Stimulated activated CD4-positive, alpha-beta T cell treated with anti-CD3 and anti-CD28 coated beads, Interleukin-15, amount 100 ng/mL, for 1 hour (primary cell): ENCODE measurements around the gene ASB16.

Experiments
- DNase-seq, 2 donors: peaks; one replicate each; pipeline ENCODE4 v3.0.0-alpha.2; 2020; ENCODE audit warnings: low read depth in 1 of 2, low spot score in 1 of 2

Gene ASB16

DNA sequence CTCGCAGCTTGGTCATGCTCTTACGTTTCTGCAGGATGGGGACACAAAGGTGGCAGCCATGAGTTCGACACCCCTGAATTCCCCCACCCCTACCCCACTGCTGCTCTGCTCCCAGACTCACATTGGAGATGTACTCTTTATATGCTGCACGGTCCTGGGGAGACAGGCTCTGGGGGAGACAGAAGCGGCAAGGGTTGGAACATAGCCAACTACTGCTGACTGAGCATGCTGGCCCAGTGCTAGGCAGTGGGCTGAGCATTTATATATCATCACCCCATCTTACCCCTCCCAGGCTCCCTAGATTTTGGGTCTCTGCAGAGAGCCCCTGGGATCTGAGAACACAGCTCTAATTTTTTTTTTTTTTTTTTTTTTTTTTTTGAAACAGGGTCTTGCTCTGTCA, 37.2 kb downstream of the ASB16 start:
- DNase-seq: no peak

DNA sequence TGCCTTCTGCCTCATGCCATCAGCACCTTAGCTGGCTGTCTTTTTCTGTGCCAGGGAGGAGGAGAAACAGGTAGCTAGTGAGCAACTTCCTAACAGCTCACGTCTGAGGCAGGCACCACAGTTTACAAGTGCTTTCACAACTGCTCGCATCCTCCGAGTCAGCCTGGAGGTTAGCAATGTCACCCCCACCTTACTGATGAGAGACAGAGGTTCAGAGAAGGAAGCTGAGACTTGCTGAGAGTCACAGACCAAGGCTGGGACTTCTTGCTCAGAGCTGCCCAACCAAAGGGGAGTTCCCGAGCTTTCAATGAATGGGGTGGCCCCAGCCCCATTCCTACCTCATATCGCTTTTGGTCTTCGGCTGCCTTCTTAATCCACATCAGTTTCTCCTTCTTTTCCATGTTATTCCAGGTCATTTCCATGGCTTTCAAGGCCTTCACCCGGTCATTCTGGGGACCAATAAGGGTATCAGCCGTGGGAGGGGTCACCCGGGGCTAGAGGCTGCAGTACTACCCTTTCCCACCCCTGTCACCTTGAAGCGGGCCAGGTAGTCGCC, 39.4 kb downstream of the ASB16 start:
- no peak for DNase-seq

DNA sequence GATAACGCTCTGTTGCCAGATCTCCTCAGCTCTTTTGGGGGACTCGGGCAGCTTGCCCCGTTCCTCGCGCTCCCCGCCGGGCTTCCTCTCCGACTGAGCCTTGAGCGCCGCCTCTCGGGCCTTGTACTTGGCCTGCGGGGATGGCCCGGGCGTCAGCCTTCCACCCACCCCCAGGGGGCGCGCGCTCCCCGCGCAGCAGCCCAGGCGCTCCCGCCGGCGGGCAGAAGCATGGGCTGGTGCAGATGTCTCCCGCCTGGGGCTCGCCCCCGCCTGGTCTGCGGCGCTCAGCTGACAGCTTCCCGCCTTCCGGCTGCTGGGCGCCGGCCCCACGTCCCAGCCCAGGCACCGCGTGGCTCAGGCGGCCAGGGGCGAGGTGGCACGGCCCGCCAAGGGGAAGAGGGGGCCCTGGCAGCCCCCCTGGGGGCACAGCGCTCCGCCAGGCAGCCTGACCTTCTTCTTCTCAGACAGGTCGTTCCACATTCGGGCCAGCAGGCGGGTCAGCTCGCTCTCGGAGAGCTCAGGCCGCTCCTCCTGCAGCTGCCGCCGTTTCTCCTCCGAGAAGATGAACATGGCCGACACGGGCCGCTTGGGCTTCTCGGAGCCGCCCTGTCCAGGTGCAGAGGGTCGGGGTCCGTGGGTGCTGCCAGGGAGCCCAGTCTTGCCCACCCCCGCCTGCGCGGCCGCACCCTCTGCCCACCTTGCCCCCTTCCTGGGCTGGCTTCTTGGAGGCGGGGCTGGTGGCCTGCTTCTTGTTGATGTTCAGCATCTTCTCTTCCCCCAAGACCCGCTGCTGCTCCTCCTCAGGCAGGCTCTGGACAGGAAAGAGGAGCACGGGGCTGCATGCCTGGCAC, 40.1 kb downstream of the ASB16 start:
- DNase-seq: peak; percentile 85 to 87

DNA sequence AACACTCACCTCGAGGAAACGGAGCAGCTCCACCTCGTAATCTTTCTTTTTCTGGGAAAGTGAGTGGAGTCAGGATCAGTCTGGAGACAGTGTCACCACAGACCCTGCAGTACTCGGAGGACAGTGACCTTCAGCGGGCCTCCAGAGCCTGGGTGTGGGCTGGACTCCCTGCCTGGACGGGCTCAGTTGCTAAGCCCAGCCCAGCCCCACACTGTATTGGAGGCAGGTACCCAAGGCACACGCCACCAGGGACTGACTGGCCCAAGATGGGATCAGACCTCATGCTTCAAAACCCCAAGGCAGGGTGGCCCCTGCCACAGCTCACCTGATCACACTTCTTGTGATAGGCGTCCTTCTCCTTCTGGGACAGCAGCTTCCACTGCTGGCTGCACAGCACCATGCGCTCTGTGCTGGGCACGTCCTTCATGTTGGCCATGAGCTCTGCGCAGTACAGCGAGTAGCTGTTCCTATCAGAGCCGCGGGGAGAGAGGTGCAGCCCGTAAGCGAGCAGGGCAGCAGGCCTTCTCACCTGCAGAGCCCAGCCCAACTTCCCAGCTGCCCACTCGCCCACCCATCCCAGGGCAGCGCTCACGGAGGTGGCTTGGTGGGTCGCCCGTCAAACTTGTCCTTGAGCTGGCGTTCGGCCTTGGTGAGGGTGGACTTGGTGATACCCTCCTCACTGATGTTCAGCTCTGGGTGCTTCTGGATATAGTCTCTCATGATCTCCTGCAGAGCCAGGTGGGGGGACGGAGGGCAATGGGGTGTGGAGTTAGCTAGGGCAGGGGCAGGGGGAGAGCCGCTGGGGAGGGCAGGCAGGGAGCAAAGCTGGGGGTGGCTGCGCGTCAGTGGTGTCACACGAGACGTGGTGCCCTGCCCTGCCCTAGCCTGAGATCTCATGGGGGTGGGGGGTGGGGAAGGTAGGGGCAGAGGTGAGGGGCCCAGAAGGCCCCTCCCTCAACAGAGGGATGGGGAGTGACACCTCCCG, 41.1 kb downstream of the ASB16 start:
- no peak for DNase-seq

DNA sequence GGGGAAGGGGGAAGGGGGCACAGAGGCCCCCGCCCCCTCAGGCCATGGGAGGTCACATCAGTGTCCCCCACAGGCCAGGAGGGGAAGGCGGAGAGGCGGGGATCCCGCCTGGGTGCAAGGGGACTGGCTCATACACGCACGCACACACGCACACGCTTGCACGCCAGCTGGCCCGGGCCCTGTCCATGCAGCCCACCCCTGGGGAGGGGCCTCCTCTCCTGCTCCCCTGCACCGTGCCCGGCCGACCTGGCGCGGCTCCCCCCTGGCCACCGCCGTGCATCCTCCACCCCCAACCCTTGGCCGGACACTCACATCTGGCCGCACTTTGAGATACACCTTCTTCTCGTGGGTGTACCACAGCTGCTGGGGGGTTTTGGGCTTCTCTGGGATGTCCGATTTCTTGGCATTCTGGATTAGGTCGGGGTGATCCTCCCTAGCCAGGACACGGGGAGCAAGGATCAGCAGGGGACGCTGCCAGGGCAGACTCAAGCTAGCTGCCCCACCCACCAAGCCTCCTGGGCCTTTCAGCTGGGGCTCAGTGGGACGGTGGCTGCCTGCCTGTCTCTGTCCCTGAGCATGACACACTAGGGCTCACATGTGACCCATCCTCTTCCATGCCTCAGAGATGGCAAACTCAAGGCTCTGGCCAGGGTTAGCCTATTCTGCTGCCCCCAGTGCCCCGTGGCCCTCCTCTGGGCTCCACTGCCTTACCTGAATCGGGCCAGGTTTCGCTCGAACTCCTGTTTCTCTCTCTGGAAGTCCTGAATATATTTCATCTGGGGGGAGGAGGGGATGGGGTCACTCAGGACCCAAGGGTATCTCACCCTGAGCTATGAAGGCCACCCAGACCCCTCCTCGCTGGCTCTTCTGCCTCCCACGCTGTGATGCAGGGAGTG, 42.3 kb downstream of the ASB16 start:
- DNase-seq: no peak

DNA sequence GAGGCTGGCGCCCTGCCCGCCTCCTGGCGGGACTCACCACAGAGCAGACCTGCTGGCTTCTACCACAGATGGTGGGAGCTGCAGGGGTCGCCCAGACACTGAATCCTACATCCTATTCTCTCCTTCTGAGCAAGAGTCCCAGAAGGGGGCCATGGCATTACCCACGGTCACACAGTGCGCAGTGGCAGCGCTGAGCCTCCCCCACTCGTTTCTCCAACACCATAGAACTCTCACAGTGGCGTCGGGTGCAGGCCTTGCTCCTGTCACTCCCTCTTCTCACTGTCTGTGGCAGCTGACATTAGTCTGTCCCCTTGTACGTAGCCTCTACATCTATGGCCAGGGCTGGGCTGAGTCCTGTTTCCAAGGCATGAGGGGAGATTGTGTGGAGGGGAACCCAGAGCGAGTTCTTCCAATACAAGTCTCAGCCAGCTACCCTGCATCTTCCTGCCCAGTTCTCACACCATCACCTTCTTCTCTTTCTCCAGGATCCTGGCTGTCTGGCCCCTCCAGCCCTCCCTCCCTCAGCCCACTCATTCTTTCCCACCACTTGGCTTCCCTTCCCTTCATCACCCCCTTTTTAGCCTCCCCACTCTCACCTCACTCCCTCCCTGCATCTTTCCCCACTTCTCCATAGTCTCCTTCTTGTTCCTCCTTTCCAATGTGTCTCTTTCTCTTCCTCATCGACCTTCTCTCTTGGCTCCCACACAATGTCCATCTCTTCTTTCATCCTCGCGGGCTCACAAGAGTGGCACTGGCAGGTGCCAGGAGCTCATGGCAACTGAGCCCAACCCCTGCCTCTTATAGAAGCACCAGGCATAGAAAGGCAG, 43.1 kb downstream of the ASB16 start:
- DNase-seq: no peak

DNA sequence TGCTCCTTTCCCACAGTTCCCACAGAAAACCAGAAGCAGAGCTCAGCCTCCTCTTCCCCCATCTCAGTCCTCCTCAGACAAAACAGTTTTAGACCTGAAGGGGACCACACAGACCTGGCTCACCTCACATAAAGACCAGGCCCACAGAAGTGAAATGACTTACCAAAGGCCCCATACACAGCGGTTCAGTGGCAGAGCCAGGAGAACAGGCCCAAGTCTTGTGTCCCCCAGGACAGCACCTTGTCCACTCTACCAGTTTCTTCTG, 43.7 kb downstream of the ASB16 start:
- no peak for DNase-seq

DNA sequence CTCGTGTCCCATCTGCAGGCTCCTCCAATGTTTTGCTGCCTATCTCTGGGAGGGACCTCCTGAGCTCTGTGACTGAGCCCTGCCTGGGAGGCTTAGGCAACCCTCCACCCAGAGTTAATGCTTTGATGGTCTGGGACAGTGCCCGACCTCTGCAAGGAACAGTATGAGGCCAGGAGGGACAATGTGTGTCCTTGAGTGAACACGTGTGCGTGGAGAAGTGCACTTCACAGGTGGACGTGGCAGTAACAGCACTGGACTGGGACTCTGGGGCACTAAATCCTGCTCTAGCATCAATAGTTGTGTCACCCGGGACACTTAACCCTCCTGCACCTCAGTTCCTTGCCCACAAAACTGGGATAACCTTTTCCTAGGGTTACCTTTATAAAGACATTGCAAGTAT, 44.4 kb downstream of the ASB16 start:
- no peak for DNase-seq

DNA sequence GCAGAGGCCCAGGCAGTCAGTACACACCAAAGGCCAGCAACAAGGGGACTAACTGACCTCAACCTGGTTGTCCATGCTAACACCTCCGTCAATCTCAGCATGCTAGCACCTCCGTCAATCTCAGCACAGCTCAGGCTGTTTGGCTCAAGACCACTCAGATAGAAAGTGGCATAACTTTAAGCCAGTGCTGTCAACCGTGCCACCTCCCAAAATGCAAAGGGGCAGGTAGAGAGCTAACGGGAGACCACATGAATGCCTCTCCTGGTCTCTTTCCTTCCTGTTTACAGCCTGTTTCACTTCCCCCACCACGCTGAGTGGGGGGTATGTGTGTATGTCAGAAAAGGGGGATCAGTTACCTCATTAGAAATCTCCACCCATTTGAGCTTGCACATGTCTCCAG, 45.7 kb downstream of the ASB16 start:
- no peak for DNase-seq

DNA sequence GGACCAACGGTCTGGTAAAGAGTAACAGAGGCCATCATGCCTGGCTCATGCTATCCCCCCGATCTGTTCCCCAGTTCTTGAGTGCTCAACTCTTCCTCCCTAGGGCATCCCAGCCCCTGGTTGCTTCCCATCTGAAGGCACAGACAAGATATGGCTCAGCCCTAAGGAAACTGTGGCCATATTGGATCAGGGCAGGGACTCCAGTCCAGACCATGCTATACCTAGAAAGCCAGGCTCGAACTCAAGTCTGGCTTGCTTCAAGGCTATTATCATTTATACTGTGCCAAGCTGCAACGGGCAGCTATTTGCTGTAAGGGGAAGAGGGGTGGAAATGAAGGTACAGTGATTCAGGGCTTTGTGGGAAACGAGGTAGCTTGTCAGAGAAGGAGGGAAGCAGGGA, 46.2 kb downstream of the ASB16 start:
- DNase-seq: no peak

DNA sequence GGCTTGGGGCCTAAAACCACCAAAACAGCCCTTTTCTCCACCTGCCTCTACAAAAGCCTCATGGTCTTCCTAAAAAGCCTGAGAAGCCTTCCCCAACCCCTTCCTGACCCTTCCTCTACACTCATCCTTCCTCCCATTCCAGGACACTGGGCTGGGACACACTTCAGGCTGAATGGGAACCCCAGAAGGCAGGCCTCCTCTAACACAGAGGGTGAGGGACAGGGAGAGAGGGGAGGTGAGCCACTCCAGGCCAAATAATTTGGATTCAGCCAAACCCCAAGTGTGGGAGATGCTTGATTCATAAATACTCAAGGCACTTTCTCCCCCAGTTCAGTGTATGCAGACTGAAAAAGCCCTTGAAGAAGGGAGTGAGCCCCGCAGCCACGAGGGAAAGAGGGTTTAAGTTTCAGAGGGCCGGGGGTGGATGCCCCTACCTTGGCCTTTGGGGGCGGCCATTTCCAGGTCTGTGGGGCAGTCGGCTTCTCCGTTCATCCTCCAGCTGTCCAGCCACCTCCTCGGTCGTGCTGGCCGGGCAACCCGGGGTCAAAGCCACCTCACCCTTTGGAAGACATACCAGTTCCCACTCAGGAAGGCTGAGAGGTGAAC, 47.3 kb downstream of the ASB16 start:
- DNase-seq: no peak

DNA sequence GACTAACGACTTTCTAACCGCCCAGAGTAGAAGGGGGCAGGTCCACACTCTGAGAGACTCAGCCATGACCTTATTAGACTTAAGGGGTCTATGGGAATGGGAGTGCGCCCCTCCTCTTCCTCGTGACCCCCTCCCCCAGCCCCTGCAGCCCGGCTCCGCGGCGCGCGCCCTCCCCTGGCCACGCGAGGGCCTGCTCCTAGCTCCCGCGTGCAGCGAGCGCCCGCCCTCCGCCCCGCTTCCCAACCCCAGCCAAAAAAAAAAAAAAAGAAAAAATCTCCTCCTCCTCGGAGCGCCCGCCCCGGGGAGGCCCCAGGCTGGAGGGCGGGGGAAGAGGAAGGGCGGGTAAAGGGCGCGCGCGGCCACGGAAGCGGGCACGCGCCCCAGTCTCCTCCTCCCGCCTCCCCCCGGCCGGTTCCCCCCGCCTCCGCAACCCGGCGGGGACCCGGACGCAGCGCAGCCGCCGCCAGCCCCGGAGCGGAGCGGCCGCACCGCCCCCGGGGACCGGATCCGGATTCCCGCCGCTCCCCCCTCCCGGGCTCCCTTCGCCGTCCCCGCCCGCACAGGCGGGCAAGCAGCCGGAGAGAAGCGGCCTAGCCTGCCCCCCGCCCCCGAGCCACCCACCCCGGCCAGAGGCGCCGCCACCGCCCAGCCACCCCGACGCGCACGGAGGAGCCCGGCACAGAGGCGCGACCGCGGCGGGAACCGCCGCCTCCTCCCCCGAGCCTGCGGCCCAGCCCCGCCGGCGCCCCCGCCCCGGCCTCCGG, 48.0 kb downstream of the ASB16 start:
- DNase-seq: peak; percentile 81 to 84

DNA sequence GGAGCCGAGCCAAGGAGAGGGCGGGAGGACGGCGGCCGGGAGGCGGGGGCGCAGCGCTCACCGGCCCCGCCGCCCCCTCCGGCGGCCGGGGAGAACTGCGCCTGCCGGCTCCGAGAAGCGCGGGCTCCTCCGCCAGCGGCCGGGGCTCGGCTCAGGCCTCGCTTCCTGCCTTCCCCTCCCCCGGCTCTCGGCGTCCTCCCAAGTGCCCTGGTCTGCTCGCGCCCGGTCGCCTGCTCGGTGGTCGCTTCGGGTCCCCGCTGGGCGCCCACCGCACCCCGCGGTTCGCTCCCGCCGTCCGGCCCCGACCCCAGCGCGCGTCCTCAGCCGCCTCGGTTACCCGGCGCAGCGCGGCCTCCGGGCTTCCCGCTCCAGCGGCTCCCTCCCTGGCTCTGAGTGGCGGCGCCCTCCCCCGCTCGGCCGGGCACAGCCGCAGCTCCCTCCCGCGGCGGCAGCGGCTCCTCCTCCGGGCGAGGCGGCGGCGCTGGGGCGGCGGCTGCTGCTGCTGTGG, 48.7 kb downstream of the ASB16 start:
- peak; percentile 55 to 62 for DNase-seq

DNA sequence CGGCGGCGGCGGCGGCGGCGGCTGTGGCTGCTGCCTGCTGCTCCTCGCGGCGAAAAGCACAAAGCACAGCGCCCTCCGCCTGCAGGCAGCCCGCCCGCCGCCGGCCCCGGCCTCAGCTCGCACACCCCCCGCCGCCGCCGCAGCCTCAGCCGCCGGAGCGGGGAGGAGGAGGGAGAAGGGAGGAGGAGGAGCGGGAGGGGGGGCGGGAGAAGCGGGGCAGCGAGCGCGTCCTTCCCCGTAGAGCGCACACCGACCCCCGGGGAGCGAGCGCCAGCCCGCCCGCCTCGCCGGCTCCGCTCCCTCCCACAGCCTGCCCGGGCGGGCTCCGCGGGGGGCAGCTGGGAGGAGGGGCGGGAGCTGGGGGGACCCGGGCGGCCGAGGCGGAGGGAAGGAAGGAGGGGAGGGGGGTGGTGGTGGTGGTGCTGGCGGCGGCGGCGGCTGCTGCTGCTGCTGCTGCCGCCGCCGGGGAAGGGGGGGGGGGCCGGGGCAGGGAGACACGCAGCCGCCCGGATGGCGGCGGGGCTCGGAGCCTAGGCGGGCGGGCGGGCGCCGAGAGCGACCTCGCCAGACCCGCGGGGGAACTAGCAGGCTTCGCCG, 49.2 kb downstream of the ASB16 start, which contains the start of gene UBTF:
Gene UBTF, minus strand, starts transcription at position 60 of the 597 bp plus-strand sequence. CDS start 1,446 bp downstream, outside the sequence.
- DNase-seq: peak; percentile 58

DNA sequence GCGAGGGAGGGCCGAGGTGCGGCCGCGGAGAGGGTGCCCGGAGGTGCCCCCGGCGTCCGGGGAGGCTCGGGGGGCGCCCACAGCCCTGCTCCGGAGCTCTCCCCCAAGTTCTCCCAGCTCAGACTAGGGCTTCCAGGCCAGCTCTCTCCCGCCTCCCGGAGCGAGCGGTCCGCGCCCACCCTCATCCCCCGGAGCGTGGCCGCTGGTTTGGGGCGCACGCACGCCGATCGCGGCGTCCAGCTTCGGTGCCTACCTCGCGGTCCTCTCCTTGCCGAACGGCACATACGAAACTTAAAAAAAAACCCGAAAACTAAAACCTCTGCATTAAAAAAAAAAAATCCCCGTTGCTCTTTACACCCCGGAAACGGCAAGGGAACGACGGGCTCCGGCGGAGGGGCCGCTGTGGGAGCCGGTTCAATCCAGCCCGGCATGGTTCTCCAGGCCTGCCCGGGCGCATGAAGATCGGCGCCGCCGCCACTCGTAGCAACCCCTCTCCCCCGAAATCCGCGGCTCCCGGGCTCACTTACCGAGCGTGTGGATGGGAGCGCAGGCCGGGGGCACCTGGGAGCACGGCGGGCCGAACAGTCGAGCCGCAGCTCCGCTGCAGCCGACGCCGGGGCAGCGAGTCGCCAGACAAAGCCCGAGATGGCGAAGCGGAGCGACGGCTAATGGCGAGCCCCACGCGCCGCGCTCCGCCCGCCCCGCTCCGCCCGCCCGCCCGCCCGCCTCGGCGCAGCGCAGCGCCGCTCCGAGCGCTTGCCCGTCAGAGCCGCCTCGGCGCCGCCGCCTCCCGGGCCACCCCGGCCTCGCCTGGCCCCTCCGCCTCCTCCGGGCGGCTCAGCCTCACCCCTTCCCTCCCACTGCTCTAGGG, 49.9 kb downstream of the ASB16 start:
- DNase-seq: peak in 1 of 2 donors; percentile 49

DNA sequence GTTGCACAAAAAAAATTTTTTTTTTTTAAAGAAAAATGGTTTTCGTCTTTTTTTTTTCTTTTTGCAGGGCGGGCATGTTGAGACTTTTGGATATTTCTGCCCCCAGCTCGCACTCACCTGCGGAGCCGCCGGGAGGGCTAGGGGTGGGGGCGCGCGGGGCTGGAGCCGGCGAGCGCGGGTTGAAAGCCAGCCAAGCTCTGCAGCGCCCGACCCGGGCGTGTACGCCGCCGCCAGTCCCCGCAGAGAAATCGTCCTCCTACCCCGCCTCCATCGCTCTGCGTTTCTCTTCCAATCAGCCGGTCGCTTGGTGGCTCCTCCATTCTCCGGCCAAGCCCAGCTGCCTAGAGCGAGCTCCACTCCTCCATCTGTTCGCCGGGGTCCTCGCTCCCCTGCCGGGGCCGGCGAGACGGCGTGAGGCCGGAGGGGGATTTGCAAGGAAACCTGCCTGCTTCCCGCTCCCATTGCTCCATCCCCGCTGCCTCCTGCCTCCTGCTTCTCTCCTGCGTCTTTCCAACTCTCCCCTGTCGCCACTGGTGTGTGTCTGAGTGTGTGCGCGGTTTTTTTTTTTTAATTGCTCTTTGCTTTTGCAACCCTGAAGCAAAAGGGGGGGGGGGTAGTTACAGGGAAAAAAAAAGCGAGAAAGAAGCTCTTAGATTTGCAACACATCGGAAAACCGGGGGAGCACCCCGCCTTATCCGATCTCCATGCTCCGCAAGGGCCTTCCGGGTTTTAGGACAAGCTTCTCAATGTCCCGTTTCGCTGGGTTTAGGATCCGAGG, 50.8 kb downstream of the ASB16 start:
- DNase-seq: peak in 1 of 2 donors; percentile 45

DNA sequence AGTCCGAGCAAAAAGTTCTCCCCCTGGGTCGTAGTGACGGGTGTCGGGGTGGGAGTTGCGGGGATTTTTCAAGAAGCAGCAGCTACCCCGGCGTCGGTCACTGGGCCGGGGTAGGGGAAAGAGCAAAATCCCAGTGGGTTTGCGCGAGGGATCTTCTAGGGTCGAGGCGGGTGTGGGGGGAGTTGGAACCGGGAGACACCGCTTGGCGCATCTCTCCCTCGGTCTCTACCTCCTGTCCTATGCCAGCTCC, 51.3 kb downstream of the ASB16 start:
- no peak for DNase-seq
